Measurements from ENCODE around the gene MRPS24.

MRPS24 gene

GRCh38 chr7:43856316-43856715 is 13.0 kb downstream of the MRPS24 start:
- no peak for TF ChIP-seq CTCF (IDR thresholded peaks at IDR 0.05; ENCODE audit: borderline replicate concordance, insufficient read depth, low read depth, low read length)
- no peak overlapping the region for H3K4me3 ChIP-seq (ENCODE audit: low read depth, low read length)

DNA sequence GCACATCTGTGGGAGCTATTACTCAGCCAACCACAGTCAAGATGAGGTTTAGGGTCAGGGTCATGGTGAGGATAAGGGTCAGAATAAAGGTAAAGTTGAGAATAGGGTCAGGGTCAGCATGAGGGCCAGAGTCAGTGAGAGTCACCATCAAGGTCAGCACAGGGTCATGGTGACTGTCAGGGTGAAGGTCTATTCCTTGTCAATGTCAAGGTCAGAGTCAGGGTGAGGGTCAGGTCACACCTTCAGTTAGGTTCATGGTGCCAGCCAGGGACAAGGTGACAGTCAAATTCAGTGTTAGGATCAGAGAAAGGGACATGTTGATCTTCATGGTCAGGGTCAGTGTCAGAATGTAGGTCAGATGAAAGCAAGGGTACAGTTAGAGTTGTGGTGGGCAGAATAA is 14.1 kb downstream of the MRPS24 start:
- TF ChIP-seq CTCF (IDR thresholded peaks at IDR 0.05; ENCODE audit: borderline replicate concordance, insufficient read depth, low read depth, low read length), result no peak
- H3K4me3 ChIP-seq (ENCODE audit: low read depth, low read length), result no peak overlapping the region

GRCh38 chr7:43851805-43852204 is 17.5 kb downstream of the MRPS24 start:
- H3K4me3 ChIP-seq (ENCODE audit: low read depth, low read length), result no peak overlapping the region
- no peak for TF ChIP-seq CTCF (IDR thresholded peaks at IDR 0.05; ENCODE audit: borderline replicate concordance, insufficient read depth, low read depth, low read length)

- no peak for TF ChIP-seq CTCF (IDR thresholded peaks at IDR 0.05; ENCODE audit: borderline replicate concordance, insufficient read depth, low read depth, low read length)
- no peak overlapping the region for H3K4me3 ChIP-seq (ENCODE audit: low read depth, low read length)
These were observed 18.8 kb downstream of the MRPS24 start for GRCh38 chr7:43850348-43851116.

- no peak for TF ChIP-seq CTCF (IDR thresholded peaks at IDR 0.05; ENCODE audit: borderline replicate concordance, insufficient read depth, low read depth, low read length)
- H3K4me3 ChIP-seq (ENCODE audit: low read depth, low read length), result no peak overlapping the region
These were observed 20.3 kb downstream of the MRPS24 start for GRCh38 chr7:43849047-43849446.

GRCh38 chr7:43847496-43847895 is 21.8 kb downstream of the MRPS24 start:
- H3K4me3 ChIP-seq (ENCODE audit: low read depth, low read length), result no peak overlapping the region
- no peak for TF ChIP-seq CTCF (IDR thresholded peaks at IDR 0.05; ENCODE audit: borderline replicate concordance, insufficient read depth, low read depth, low read length)

DNA sequence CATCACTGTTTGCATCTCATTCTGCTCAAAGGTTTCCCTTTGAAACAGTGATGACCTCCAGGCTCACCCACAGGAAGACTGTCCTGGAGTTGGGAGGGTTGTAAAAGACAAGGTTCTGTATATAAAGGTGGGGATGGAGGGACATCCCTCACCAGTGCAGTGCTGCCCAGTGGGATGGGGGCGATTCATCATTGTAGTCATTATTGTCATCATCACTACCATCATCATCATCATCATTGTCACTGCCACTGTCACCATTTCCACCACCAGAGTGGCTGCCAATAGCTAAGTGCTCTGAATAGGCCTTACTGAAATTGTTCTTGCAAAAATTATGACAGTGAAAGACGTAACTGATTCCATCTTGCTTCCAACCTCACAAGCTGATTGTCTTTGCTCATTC is 24.7 kb downstream of the MRPS24 start:
- TF ChIP-seq CTCF (IDR thresholded peaks at IDR 0.05; ENCODE audit: borderline replicate concordance, insufficient read depth, low read depth, low read length), result no peak
- H3K4me3 ChIP-seq (ENCODE audit: low read depth, low read length), result no peak overlapping the region
